Osteoblast (primary cell): ENCODE measurements around the gene PIK3R6. TPM values are rescaled to one million over a fixed set of nuclear protein-coding genes. Genes with fewer than 3 reads are reported as not detected.

ENCODE experiments used
- DNase-seq: peaks from one replicate; pipeline ENCODE4 v3.0.0; 2011; ENCODE audit warnings: low spot score, mixed read lengths; ENCODE audit not compliant: insufficient read length; ENCODE audit errors: missing footprints
- H2AFZ ChIP-seq: 2 replicates; pipeline ENCODE4 v1.6.0; 2011; ENCODE audit warnings: mild to moderate bottlenecking, low read length
- H3K27ac ChIP-seq: 2 replicates; pipeline ENCODE4 v1.5.1; 2011; ENCODE audit warnings: mild to moderate bottlenecking, low read depth, low read length, moderate library complexity
- H3K27me3 ChIP-seq: 2 replicates; pipeline ENCODE4 v1.6.0; 2012; ENCODE audit warnings: mild to moderate bottlenecking, control low read depth, inconsistent platforms, low read length, moderate library complexity; ENCODE audit not compliant: insufficient read depth
- H3K36me3 ChIP-seq: 2 replicates; pipeline ENCODE4 v1.5.1; 2011; ENCODE audit warnings: mild to moderate bottlenecking, low read length, control low read depth, moderate library complexity; ENCODE audit not compliant: insufficient read depth
- H3K4me1 ChIP-seq: 2 replicates; pipeline ENCODE4 v1.5.1; 2011; ENCODE audit warnings: mild to moderate bottlenecking, low read length, control low read depth, moderate library complexity; ENCODE audit not compliant: insufficient read depth
- H3K4me2 ChIP-seq: 2 replicates; pipeline ENCODE4 v1.6.0; 2011; ENCODE audit warnings: mild to moderate bottlenecking, low read length; ENCODE audit not compliant: insufficient read depth
- H3K4me3 ChIP-seq: fragments of 200-600 bp; sonication (generic); 3 replicates; pipeline ENCODE4 v1.5.1; 2012; ENCODE audit warnings: mild to moderate bottlenecking, low read length, inconsistent platforms; ENCODE audit not compliant: insufficient read depth
- H3K79me2 ChIP-seq: 2 replicates; pipeline ENCODE4 v1.6.0; 2012; ENCODE audit warnings: mild to moderate bottlenecking, low read length, control low read depth, inconsistent platforms; ENCODE audit not compliant: insufficient read depth
- H3K9me3 ChIP-seq: 2 replicates; pipeline ENCODE4 v1.5.1; 2011; ENCODE audit warnings: low read depth, low read length, control low read depth
- H4K20me1 ChIP-seq: 2 replicates; pipeline ENCODE4 v1.6.0; 2012; ENCODE audit warnings: mild to moderate bottlenecking, low read length, control low read depth; ENCODE audit not compliant: insufficient read depth
- CTCF ChIP-seq: IDR thresholded peaks from 2 replicates; pipeline ENCODE4 v1.5.1; 2011; ENCODE audit warnings: mild to moderate bottlenecking, low read depth, low read length, moderate library complexity; ENCODE audit errors: extremely low read depth
- total RNA-seq: library from RNA; depleted of rRNA; stranded (reverse); fragments of >200 nt; gene quantifications from 2 replicates; pipeline ENCODE4 v1.2.3, GENCODE V29; 2012

PIK3R6 gene
- total RNA-seq, 1 donor = not detected

GRCh38 chr17:8913879-8914278, 46.4 kb upstream of the PIK3R6 start:
- Histone ChIP-seq H3K4me2 (no peak overlapping the region), H3K27ac (no peak overlapping the region), H3K9me3 (no peaks in the 10 kb centered on the region), H3K4me3 (no peak overlapping the region), H3K79me2 (no peaks in the 10 kb centered on the region), H3K4me1 (peaks cover 20% of the 10 kb centered on the region), H2AFZ (no peak overlapping the region), H3K27me3 (peaks cover 15% of the 10 kb centered on the region), H4K20me1 (no peaks in the 10 kb centered on the region), H3K36me3 (no peaks in the 10 kb centered on the region)
- DNase-seq = no peak
- no peak for TF ChIP-seq CTCF

- Histone ChIP-seq H3K4me1 (peaks cover 15% of the 10 kb centered on the region), H2AFZ (no peak overlapping the region), H3K36me3 (no peaks in the 10 kb centered on the region), H3K27ac (no peak overlapping the region), H3K4me3 (no peak overlapping the region), H3K9me3 (no peaks in the 10 kb centered on the region), H3K4me2 (no peak overlapping the region), H4K20me1 (no peaks in the 10 kb centered on the region), H3K79me2 (no peaks in the 10 kb centered on the region), H3K27me3 (peaks cover 15% of the 10 kb centered on the region)
- DNase-seq = no peak
- TF ChIP-seq CTCF = no peak
Observed at GRCh38 chr17:8913091-8913490, 45.6 kb upstream of the PIK3R6 start.

- Histone ChIP-seq H3K27ac (no peak overlapping the region), H3K36me3 (no peaks in the 10 kb centered on the region), H3K4me1 (peaks cover 15% of the 10 kb centered on the region), H3K4me2 (no peak overlapping the region), H3K27me3 (peaks cover 15% of the 10 kb centered on the region), H4K20me1 (no peaks in the 10 kb centered on the region), H3K9me3 (no peaks in the 10 kb centered on the region), H3K79me2 (no peaks in the 10 kb centered on the region), H2AFZ (no peak overlapping the region), H3K4me3 (no peak overlapping the region)
- TF ChIP-seq CTCF = no peak
- DNase-seq = no peak
Observed at GRCh38 chr17:8912084-8912981, 44.9 kb upstream of the PIK3R6 start.

- no peaks in the 10 kb centered on the region for H3K36me3 ChIP-seq
Observed at GRCh38 chr17:8910969-8911604, 43.6 kb upstream of the PIK3R6 start.

More at GRCh38 chr17:8910969-8911604, 43.6 kb upstream of the PIK3R6 start:
- Histone ChIP-seq H4K20me1 (no peaks in the 10 kb centered on the region), H3K4me3 (no peak overlapping the region), H3K27ac (no peak overlapping the region), H3K27me3 (peaks cover 15% of the 10 kb centered on the region), H3K9me3 (no peaks in the 10 kb centered on the region), H3K4me1 (peaks cover 7% of the 10 kb centered on the region), H2AFZ (no peak overlapping the region), H3K4me2 (no peak overlapping the region), H3K79me2 (no peaks in the 10 kb centered on the region)
- peak; percentile 71 for DNase-seq
- TF ChIP-seq CTCF = no peak
